GM23338 (cell line): Measurements from ENCODE around the gene CACUL1. TPM values are rescaled to one million over a fixed set of nuclear protein-coding genes. Genes with fewer than 3 reads are reported as not detected.

Source experiments
- ATAC-seq: fragments of 200-7000 bp; cut with Tn5 transposase; 3 replicates; pipeline ENCODE4 v1.9.1; 2020
- DNase-seq: peaks from one replicate; pipeline ENCODE4 v3.0.0-alpha.2; 2015; ENCODE audit warnings: low spot score
- H2AFZ ChIP-seq: fragments of 200-600 bp; sonication (generic); 2 replicates; pipeline ENCODE4 v1.8.0; 2016; ENCODE audit warnings: antibody characterized with exemption, mild to moderate bottlenecking, moderate library complexity
- H3F3A ChIP-seq: fragments of 200-600 bp; sonication (generic); replicated peaks from 2 replicates; pipeline ENCODE4 v1.8.0; 2017; ENCODE audit warnings: antibody characterized with exemption, mixed run types, low read depth
- H3K27ac ChIP-seq: fragments of 200-600 bp; sonication (generic); 2 replicates; pipeline ENCODE4 v1.6.1; 2016; ENCODE audit warnings: low read depth
- H3K27me3 ChIP-seq: fragments of 200-600 bp; sonication (generic); 2 replicates; pipeline ENCODE4 v1.8.0; 2016; ENCODE audit warnings: mild to moderate bottlenecking, mixed run types, moderate library complexity; ENCODE audit not compliant: insufficient read depth
- H3K36me3 ChIP-seq: fragments of 200-600 bp; sonication (generic); 2 replicates; pipeline ENCODE4 v1.8.0; 2016; ENCODE audit warnings: mild to moderate bottlenecking; ENCODE audit not compliant: insufficient read depth
- H3K4me1 ChIP-seq: fragments of 200-600 bp; sonication (generic); 2 replicates; pipeline ENCODE4 v1.8.0; 2016; ENCODE audit warnings: mild to moderate bottlenecking, moderate library complexity; ENCODE audit not compliant: insufficient read depth
- H3K4me2 ChIP-seq: fragments of 200-600 bp; sonication (generic); 2 replicates; pipeline ENCODE4 v1.7.1; 2017; ENCODE audit warnings: mixed run types
- H3K4me3 ChIP-seq: fragments of 200-600 bp; sonication (generic); 2 replicates; pipeline ENCODE4 v1.6.1; 2016; ENCODE audit warnings: mixed run types
- H3K79me2 ChIP-seq: fragments of 200-600 bp; sonication (generic); replicated peaks from 2 replicates; pipeline ENCODE4 v1.8.0; 2017; ENCODE audit warnings: mild to moderate bottlenecking; ENCODE audit not compliant: insufficient read depth
- H3K9me2 ChIP-seq: fragments of 200-600 bp; sonication (generic); 2 replicates; pipeline ENCODE4 v1.8.0; 2017; ENCODE audit not compliant: insufficient read depth
- H4K20me1 ChIP-seq: fragments of 200-600 bp; sonication (generic); replicated peaks from 2 replicates; pipeline ENCODE4 v1.8.0; 2017; ENCODE audit warnings: mild to moderate bottlenecking; ENCODE audit not compliant: insufficient read depth
- H3K27ac Mint-ChIP-seq: 2 replicates; pipeline ENCODE4 v1.8.0; 2020; ENCODE audit warnings: inconsistent platforms, mild to moderate bottlenecking, moderate library complexity, mixed read lengths
- H3K27me3 Mint-ChIP-seq: 3 replicates; pipeline ENCODE4 v1.8.0; 2022; ENCODE audit warnings: low read depth, mild to moderate bottlenecking, moderate library complexity, mixed read lengths, inconsistent platforms; ENCODE audit not compliant: insufficient read depth, poor library complexity
- H3K36me3 Mint-ChIP-seq: 3 replicates; pipeline ENCODE4 v1.8.0; 2021; ENCODE audit warnings: low read depth, mild to moderate bottlenecking, inconsistent platforms, moderate library complexity, mixed read lengths
- H3K4me1 Mint-ChIP-seq: 3 replicates; pipeline ENCODE4 v1.8.0; 2020; ENCODE audit warnings: mild to moderate bottlenecking, inconsistent platforms, mixed read lengths
- H3K4me3 Mint-ChIP-seq: 3 replicates; pipeline ENCODE4 v1.8.0; 2021; ENCODE audit warnings: moderate library complexity, mild to moderate bottlenecking, inconsistent platforms, mixed read lengths
- H3K9me3 Mint-ChIP-seq: 3 replicates; pipeline ENCODE4 v1.8.0; 2020; ENCODE audit warnings: moderate library complexity, mild to moderate bottlenecking, inconsistent platforms, mixed read lengths
- CREB1 ChIP-seq: fragments of 250-450 bp; sonication (Bioruptor Pico); IDR thresholded peaks from 2 replicates; pipeline ENCODE4 v1.5.0; 2020; ENCODE audit warnings: low read depth, mild to moderate bottlenecking, moderate library complexity
- EZH2 ChIP-seq: fragments of 200-600 bp; sonication (generic); IDR thresholded peaks from one replicate; pipeline ENCODE4 v1.8.0; 2017; ENCODE audit warnings: antibody characterized with exemption, mild to moderate bottlenecking, low read depth; ENCODE audit not compliant: unreplicated experiment
- EZH2phosphoT487 ChIP-seq: fragments of 200-600 bp; sonication (generic); IDR thresholded peaks from one replicate; pipeline ENCODE4 v1.8.1; 2018; ENCODE audit warnings: antibody characterized with exemption; ENCODE audit not compliant: unreplicated experiment
- NANOG ChIP-seq: IDR thresholded peaks from 2 replicates; pipeline ENCODE4 v1.6.1; 2016; ENCODE audit warnings: antibody characterized with exemption, borderline replicate concordance
- POLR2AphosphoS5 ChIP-seq: IDR thresholded peaks from 2 replicates; pipeline ENCODE4 v1.6.1; 2016; ENCODE audit warnings: antibody characterized with exemption, low read depth
- REST ChIP-seq: IDR thresholded peaks from one replicate; pipeline ENCODE4 v1.6.1; 2018; ENCODE audit warnings: antibody characterized with exemption; ENCODE audit not compliant: unreplicated experiment
- STAT1 ChIP-seq: IDR thresholded peaks from one replicate; pipeline ENCODE4 v1.6.1; 2016; ENCODE audit warnings: antibody characterized with exemption; ENCODE audit not compliant: unreplicated experiment
- ZNF114 ChIP-seq: fragments of 250-450 bp; sonication (Bioruptor Pico); IDR thresholded peaks from 2 replicates; pipeline ENCODE4 v1.5.0; 2020; ENCODE audit warnings: mild to moderate bottlenecking, moderate library complexity
- ZNF331 ChIP-seq: fragments of 250-450 bp; sonication (Bioruptor Pico); IDR thresholded peaks from 2 replicates; pipeline ENCODE4 v1.5.0; 2020; ENCODE audit warnings: low read depth, mild to moderate bottlenecking, moderate library complexity
- polyA plus RNA-seq: library from polyadenylated mRNA; unstranded; fragments of >200 nt; fragmentation: Nextera tagmentation; extraction: Ambion mirVana; gene quantifications from 2 replicates; pipeline ENCODE4 v1.2.1, GENCODE V29; 2016
- total RNA-seq: library from RNA; depleted of rRNA; stranded (reverse); fragments of >200 nt; shearing (Covaris generic); gene quantifications from 2 replicates; pipeline ENCODE4 v1.2.3, GENCODE V29; 2014
- TF ChIP-seq, protein P1 (sequence below): IDR thresholded peaks from 2 replicates; pipeline ENCODE4 v1.6.1; 2016; ENCODE audit warnings: antibody characterized with exemption
- TF ChIP-seq, protein P2 (sequence below), 2 experiments: fragments of 200-600 bp in 1 of 2; sonication (generic) in 1 of 2; conservative IDR thresholded peaks; 2 replicates each; pipeline versions ENCODE4 v1.5.1 to v1.6.1; 2016 to 2017; ENCODE audit warnings: antibody characterized with exemption in 2 of 2, low read depth in 2 of 2, mild to moderate bottlenecking in 2 of 2, moderate library complexity in 1 of 2

The CACUL1 gene
- total and polyA plus RNA-seq, 2 experiments from 2014 or later: 46.4 to 59.4 TPM

DNA sequence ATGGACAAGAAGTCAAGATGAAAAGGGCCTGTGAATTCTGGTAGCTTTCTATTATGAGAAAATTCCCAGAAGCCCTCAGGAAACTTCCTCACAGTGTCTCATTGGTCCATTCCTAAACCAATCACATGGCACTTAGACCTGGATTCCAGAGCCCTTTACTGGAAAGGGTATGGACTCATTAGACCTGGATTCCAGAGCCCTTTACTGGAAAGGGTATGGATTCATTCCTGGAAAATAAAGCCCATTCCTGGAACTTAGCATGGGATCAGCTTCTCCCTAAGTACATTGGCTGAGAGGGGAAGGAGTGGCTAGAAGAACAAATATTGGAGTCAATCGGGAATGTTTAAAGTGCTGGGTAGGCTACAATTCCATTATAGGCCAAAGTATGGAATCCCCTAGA is 3.7 kb upstream of the CACUL1 start:
- Mint-ChIP-seq H3K27me3 (peaks cover 19% of the 10 kb centered on the region), H3K27ac (no peak overlapping the region), H3K9me3 (0 out of 3 replicates have a peak, but pooled peaks cover 4% of the 10 kb centered on the region), H3K4me1 (no peaks in the 10 kb centered on the region; the same call in 2 of the 3 replicates), H3K4me3 (no peak overlapping the region), H3K36me3 (peaks cover 4% of the 10 kb centered on the region; the same call in 1 of the 3 replicates)
- TF ChIP-seq, protein P1, sequence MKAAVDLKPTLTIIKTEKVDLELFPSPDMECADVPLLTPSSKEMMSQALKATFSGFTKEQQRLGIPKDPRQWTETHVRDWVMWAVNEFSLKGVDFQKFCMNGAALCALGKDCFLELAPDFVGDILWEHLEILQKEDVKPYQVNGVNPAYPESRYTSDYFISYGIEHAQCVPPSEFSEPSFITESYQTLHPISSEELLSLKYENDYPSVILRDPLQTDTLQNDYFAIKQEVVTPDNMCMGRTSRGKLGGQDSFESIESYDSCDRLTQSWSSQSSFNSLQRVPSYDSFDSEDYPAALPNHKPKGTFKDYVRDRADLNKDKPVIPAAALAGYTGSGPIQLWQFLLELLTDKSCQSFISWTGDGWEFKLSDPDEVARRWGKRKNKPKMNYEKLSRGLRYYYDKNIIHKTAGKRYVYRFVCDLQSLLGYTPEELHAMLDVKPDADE: no peak
- TF ChIP-seq NANOG (no peak), ZNF114 (CRISPR knock-in tag) (no peak), ZNF331 (no peak), REST (no peak), STAT1 (no peak)
- TF ChIP-seq, protein P2, sequence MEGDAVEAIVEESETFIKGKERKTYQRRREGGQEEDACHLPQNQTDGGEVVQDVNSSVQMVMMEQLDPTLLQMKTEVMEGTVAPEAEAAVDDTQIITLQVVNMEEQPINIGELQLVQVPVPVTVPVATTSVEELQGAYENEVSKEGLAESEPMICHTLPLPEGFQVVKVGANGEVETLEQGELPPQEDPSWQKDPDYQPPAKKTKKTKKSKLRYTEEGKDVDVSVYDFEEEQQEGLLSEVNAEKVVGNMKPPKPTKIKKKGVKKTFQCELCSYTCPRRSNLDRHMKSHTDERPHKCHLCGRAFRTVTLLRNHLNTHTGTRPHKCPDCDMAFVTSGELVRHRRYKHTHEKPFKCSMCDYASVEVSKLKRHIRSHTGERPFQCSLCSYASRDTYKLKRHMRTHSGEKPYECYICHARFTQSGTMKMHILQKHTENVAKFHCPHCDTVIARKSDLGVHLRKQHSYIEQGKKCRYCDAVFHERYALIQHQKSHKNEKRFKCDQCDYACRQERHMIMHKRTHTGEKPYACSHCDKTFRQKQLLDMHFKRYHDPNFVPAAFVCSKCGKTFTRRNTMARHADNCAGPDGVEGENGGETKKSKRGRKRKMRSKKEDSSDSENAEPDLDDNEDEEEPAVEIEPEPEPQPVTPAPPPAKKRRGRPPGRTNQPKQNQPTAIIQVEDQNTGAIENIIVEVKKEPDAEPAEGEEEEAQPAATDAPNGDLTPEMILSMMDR (conservative IDR thresholded peaks at IDR 0.05; ENCODE audit: low read depth in 2 of 2): no peak
- Histone ChIP-seq H3K4me2 (no peak overlapping the region), H3F3A (no peaks in the 10 kb centered on the region), H3K36me3 (no peaks in the 10 kb centered on the region), H3K4me1 (no peaks in the 10 kb centered on the region), H2AFZ (0 out of 2 replicates have a peak overlapping the region, but pooled peaks have one; percentile 52), H3K4me3 (no peak overlapping the region), H3K27me3 (peaks cover 7% of the 10 kb centered on the region; the same call in 1 of the 2 replicates), H3K9me2 (0 out of 2 replicates have a peak, but pooled peaks cover 3% of the 10 kb centered on the region), H4K20me1 (peaks cover 3% of the 10 kb centered on the region), H3K79me2 (peaks cover 10% of the 10 kb centered on the region), H3K27ac (no peak overlapping the region)
- DNase-seq (no peak), ATAC-seq (no peak)

- peak overlapping the region; percentile 98 for H3K4me3 Mint-ChIP-seq
- no peak overlapping the region for H2AFZ ChIP-seq
- peak overlapping the region; percentile 99 for H3K27ac Mint-ChIP-seq
- peaks cover 19% of the 10 kb centered on the region for H3K27me3 Mint-ChIP-seq
- 0 out of 3 replicates have a peak, but pooled peaks cover under 1% of the 10 kb centered on the region for H3K9me3 Mint-ChIP-seq
- TF ChIP-seq EZH2: no peak
- no peak for TF ChIP-seq POLR2AphosphoS5
- TF ChIP-seq STAT1: no peak
- TF ChIP-seq EZH2phosphoT487: no peak
- peak; percentile 82 for TF ChIP-seq CREB1 (CRISPR knock-in tag)
- TF ChIP-seq ZNF114 (CRISPR knock-in tag): no peak
- no peak for TF ChIP-seq REST
- ATAC-seq: peak; percentile 30
- H3K4me1 ChIP-seq: peaks cover 11% of the 10 kb centered on the region
- H3K9me2 ChIP-seq: no peaks in the 10 kb centered on the region
- peaks cover 12% of the 10 kb centered on the region for H3K4me1 Mint-ChIP-seq
- H3K79me2 ChIP-seq: peaks cover 52% of the 10 kb centered on the region
- H3K36me3 ChIP-seq: no peaks in the 10 kb centered on the region
- H4K20me1 ChIP-seq: peaks cover 28% of the 10 kb centered on the region
- H3K4me3 ChIP-seq: peak overlapping the region; percentile 70
- peaks cover 7% of the 10 kb centered on the region; the same call in 1 of the 3 replicates for H3K36me3 Mint-ChIP-seq
- H3K4me2 ChIP-seq: peak overlapping the region; percentile 91
- H3F3A ChIP-seq: no peaks in the 10 kb centered on the region
- peak overlapping the region; percentile 94 for H3K27ac ChIP-seq
- DNase-seq: peak; percentile 78
- peaks cover 7% of the 10 kb centered on the region; the same call in 1 of the 2 replicates for H3K27me3 ChIP-seq
These were observed 578 bp downstream of the CACUL1 start for GRCh38 chr10:118754229-118754555.
